ENCODE results near the gene PUM1.
"Not testable (repeated sequence)": the region's sequence is repeated elsewhere in the genome, so short reads cannot be mapped to it uniquely, and the experiment has no call there.

PUM1 gene

DNA sequence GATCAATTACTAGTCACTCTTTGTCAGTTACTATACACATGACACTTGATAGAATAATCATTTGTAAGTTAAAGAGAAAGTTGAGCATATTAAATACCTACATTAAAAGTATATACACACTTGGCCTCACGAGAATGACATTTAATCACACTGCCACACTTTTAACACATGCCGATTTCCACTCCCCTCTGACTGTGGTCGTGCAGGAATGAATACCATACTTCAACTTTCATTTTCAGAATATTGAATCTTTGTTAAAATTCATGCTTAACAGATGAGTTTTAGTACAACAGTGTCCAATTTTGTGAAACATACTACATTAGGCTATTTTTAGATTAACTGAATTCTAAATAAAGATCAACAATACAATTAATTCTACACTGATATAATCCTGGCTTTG, 78.8 kb downstream of the PUM1 start:
- H3K4me3 ChIP-seq (ENCODE audit: low read length), result no peak overlapping the region
- H3K4me1 ChIP-seq (ENCODE audit: insufficient read depth, low read length), result peaks cover 6% of the 10 kb centered on the region
- no peaks in the 10 kb centered on the region for H3K9me3 ChIP-seq (ENCODE audit: insufficient read depth, low read depth, low read length)
- WGBS, result 85% methylated on average over 3 of the region's 3 CpGs
- no peak overlapping the region for H3K27ac ChIP-seq (ENCODE audit: low read depth, low read length)
- no peaks in the 10 kb centered on the region for H3K27me3 ChIP-seq (ENCODE audit: insufficient read depth, low read length)
- peaks cover 64% of the 10 kb centered on the region for H3K36me3 ChIP-seq (ENCODE audit: insufficient read depth, low read length)
- no peak overlapping the region for H3K9ac ChIP-seq (ENCODE audit: low read depth, low read length)

DNA sequence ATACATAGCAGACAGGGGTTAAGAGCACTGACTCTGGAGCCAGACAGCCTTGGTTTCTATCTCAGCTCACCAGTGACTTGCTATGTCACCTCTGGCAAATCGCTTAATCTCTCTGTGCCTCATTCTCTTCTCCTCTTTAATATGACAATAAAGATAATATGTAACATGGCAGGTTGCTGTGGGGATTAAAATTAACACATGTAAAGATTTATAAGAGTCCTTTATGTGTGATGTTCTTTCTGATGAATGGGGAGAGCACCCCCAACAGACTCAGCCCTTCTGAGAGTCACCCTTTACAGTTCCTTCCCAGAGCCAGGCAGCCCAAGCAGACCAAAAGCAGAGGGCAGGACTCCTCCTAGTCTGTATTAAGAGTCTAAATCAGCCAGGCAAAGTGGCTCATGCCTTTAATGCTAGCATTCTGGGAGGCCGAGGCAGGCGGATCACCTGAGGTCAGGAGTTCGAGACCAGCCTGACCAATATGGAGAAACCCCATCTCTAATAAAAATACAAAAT, 80.5 kb downstream of the PUM1 start:
- peaks cover 6% of the 10 kb centered on the region for H3K4me1 ChIP-seq (ENCODE audit: insufficient read depth, low read length)
- 98% methylated on average over 4 of the region's 4 CpGs for WGBS
- H3K27me3 ChIP-seq (ENCODE audit: insufficient read depth, low read length), result no peaks in the 10 kb centered on the region
- peaks cover 64% of the 10 kb centered on the region for H3K36me3 ChIP-seq (ENCODE audit: insufficient read depth, low read length)
- no peak overlapping the region for H3K27ac ChIP-seq (ENCODE audit: low read depth, low read length)
- H3K9me3 ChIP-seq (ENCODE audit: insufficient read depth, low read depth, low read length), result no peaks in the 10 kb centered on the region
- H3K4me3 ChIP-seq (ENCODE audit: low read length), result no peak overlapping the region
- no peak overlapping the region for H3K9ac ChIP-seq (ENCODE audit: low read depth, low read length)

DNA sequence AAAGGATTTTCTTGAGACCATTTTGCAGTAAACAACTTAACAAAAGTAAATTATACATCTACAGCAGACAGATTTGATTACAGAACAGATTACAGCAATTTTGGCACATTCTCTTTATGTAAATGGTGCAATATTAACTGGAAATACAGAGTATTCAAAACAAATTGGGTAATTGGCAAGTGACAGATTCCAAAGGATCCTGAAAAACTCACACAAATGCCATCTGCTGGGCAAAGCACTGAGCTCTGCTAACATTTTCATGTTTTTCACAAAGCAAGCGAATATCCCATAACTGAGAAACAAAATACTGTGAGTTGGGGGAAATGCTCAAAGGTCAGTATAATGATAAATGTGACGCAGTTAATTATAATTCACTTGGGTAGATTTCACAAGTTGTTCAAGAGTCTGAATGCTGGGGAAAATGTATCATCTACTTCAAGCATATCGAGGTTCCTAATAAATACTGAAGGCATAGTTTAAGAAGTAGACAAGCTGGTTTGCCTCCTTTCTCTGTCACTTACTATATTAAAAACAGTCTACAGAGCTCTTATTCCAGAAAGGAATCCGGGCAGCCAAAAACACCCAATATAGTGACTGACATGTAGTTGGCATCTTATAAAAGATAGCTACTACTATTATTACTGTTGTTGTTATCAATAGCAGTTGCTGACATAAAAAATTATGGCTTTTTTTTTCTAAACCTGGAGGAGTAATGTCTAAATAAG, 81.2 kb downstream of the PUM1 start:
- Histone ChIP-seq H3K27me3 (ENCODE audit: insufficient read depth, low read length) (no peaks in the 10 kb centered on the region), H3K27ac (ENCODE audit: low read depth, low read length) (no peak overlapping the region), H3K4me1 (ENCODE audit: insufficient read depth, low read length) (peaks cover 6% of the 10 kb centered on the region), H3K4me3 (ENCODE audit: low read length) (no peak overlapping the region), H3K9ac (ENCODE audit: low read depth, low read length) (no peak overlapping the region), H3K36me3 (ENCODE audit: insufficient read depth, low read length) (peaks cover 65% of the 10 kb centered on the region), H3K9me3 (ENCODE audit: insufficient read depth, low read depth, low read length) (no peaks in the 10 kb centered on the region)
- 97% methylated on average over 3 of the region's 4 CpGs for WGBS

DNA sequence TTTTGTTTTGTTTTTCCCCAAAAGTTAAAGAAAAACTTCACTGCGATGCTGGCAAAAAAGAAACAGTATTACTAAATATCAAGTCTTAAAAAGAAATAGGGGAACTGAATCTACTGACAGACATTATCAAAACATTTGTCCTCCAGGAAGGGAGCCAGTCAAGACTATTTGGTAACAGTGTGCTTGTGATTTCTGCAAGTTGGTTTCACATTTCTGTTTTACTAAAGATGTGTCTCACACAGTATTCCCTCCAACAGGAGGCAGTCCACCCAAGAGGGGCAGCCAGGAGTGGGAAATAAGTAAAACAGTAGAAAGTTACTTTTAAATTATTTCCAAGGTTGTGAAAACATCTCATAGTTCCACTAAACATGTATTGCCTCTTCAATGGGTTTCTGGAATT, 82.6 kb downstream of the PUM1 start:
- Histone ChIP-seq H3K9ac (ENCODE audit: low read depth, low read length) (no peak overlapping the region), H3K4me3 (ENCODE audit: low read length) (no peak overlapping the region), H3K27ac (ENCODE audit: low read depth, low read length) (no peak overlapping the region), H3K27me3 (ENCODE audit: insufficient read depth, low read length) (no peaks in the 10 kb centered on the region), H3K4me1 (ENCODE audit: insufficient read depth, low read length) (no peaks in the 10 kb centered on the region; the same call in none of the 2 replicates), H3K36me3 (ENCODE audit: insufficient read depth, low read length) (peaks cover 68% of the 10 kb centered on the region), H3K9me3 (ENCODE audit: insufficient read depth, low read depth, low read length) (no peaks in the 10 kb centered on the region)
- no CpG with 5 or more reads among the region's 1 CpG for WGBS

DNA sequence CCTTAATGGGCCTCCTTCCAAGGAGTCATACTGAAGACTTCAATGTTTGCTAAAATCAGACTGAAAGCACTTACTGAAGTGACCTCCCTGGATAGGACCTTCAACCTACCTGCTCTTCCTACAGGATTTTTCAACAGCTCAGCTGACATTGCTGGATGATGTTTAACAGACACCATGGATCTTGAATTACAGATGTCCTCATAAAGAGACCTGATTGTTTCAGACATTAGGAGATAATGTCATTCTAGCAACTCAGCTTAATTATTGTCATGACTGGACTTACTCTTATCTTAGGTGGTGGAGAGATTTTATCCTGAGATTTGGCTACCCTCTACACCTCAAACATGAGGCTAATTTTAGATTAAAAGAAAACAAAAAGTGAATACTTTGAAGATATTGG, 83.1 kb downstream of the PUM1 start:
- Histone ChIP-seq H3K36me3 (ENCODE audit: insufficient read depth, low read length) (peaks cover 68% of the 10 kb centered on the region), H3K4me3 (ENCODE audit: low read length) (no peak overlapping the region)

DNA sequence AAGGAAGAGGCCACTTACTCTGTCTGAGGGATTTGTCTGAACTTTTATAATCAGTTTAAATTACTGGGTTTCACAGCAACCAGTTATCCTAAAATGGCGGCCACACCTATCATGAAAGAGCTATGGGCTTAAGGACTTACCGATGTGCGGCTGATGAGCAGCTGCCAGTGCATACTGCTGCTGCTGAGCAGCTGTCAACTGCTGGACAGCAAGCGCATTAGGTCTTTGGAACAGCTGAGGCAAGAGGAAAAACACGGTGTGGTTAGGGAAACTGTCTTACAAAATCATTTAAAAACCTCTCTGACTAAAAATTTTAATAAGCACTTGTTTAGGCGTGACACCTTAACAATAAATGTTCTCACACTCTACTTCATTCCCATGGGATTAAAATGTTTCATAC, 84.3 kb downstream of the PUM1 start:
- WGBS, result 95% methylated on average over 6 of the region's 6 CpGs

More for the DNA sequence above, 83.1 kb downstream of the PUM1 start:
- Histone ChIP-seq H3K9me3 (ENCODE audit: insufficient read depth, low read depth, low read length) (no peaks in the 10 kb centered on the region), H3K27me3 (ENCODE audit: insufficient read depth, low read length) (no peaks in the 10 kb centered on the region), H3K9ac (ENCODE audit: low read depth, low read length) (no peak overlapping the region), H3K27ac (ENCODE audit: low read depth, low read length) (no peak overlapping the region), H3K4me1 (ENCODE audit: insufficient read depth, low read length) (no peaks in the 10 kb centered on the region; the same call in 1 of the 2 replicates)

DNA sequence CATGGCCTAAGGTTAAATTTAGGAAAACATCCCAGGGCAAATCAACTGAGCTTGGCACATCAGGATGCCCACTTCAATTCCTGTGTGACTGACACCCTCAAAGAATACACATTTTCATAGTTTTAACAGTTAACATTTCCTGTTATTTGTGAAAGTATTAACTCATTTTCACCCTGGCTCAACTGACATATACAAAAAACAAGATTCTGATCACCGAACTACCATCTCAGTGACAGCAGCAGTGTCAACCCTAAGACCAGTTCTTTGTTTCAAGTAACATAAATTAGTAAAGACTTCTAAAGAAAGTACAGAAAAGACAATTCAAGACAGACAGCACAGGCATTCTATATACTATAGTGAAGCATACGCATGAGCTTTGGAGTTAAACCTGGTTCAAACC, 88.0 kb downstream of the PUM1 start:
- no peak overlapping the region for H3K4me3 ChIP-seq (ENCODE audit: low read length)
- H3K27me3 ChIP-seq (ENCODE audit: insufficient read depth, low read length), result no peaks in the 10 kb centered on the region
- H3K36me3 ChIP-seq (ENCODE audit: insufficient read depth, low read length), result peaks cover 93% of the 10 kb centered on the region
- H3K4me1 ChIP-seq (ENCODE audit: insufficient read depth, low read length), result no peaks in the 10 kb centered on the region
- H3K27ac ChIP-seq (ENCODE audit: low read depth, low read length), result no peak overlapping the region
- H3K9me3 ChIP-seq (ENCODE audit: insufficient read depth, low read depth, low read length), result no peaks in the 10 kb centered on the region
- 100% methylated on average over 2 of the region's 2 CpGs for WGBS
- no peak overlapping the region for H3K9ac ChIP-seq (ENCODE audit: low read depth, low read length)

More for the DNA sequence above, 84.3 kb downstream of the PUM1 start:
- Histone ChIP-seq H3K27ac (ENCODE audit: low read depth, low read length) (no peak overlapping the region), H3K9ac (ENCODE audit: low read depth, low read length) (no peak overlapping the region), H3K4me3 (ENCODE audit: low read length) (no peak overlapping the region), H3K4me1 (ENCODE audit: insufficient read depth, low read length) (no peaks in the 10 kb centered on the region), H3K27me3 (ENCODE audit: insufficient read depth, low read length) (no peaks in the 10 kb centered on the region), H3K9me3 (ENCODE audit: insufficient read depth, low read depth, low read length) (no peaks in the 10 kb centered on the region), H3K36me3 (ENCODE audit: insufficient read depth, low read length) (peaks cover 79% of the 10 kb centered on the region)

DNA sequence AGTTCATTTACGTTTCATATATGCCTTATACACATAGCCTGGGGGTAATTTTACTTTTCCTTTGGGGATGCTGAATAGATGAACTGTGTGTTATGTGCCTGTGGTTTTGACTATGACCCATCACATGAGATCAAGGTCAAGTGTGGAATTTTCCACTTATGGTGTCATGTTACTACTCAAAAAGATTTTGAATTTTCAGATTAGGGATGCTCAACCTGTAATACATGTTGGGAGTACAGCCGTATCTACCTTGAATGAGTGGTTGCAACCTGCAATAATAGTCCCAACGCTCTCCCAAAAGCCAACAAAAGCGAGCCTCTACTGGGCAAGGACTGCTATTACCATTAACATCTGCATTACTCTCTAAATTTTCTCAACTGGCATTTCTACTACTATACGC, 88.4 kb downstream of the PUM1 start:
- H3K9ac ChIP-seq (ENCODE audit: low read depth, low read length), result no peak overlapping the region
- no peaks in the 10 kb centered on the region for H3K4me1 ChIP-seq (ENCODE audit: insufficient read depth, low read length)
- peaks cover 89% of the 10 kb centered on the region for H3K36me3 ChIP-seq (ENCODE audit: insufficient read depth, low read length)
- H3K27ac ChIP-seq (ENCODE audit: low read depth, low read length), result no peak overlapping the region
- no peaks in the 10 kb centered on the region for H3K9me3 ChIP-seq (ENCODE audit: insufficient read depth, low read depth, low read length)
- H3K27me3 ChIP-seq (ENCODE audit: insufficient read depth, low read length), result no peaks in the 10 kb centered on the region
- 88% methylated on average over 5 of the region's 5 CpGs for WGBS
- no peak overlapping the region for H3K4me3 ChIP-seq (ENCODE audit: low read length)

DNA sequence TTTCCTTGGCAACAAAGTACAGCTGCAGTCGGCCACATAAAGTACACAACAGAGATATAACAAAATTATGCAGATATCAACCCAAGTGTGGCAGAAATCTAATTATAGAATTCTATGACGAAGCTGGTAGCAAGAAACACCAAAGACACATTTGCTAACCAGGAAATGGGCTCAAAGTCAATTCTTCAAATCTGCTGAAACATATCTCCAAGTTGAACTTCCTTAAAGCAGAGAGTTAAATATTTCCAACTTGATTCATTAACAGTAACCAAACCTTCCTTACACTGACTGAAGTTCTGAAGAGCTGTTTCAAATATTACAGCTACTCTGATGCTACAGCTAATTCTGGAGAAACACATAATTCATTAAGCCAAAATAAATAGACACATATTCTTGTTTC, 89.4 kb downstream of the PUM1 start:
- H3K27ac ChIP-seq (ENCODE audit: low read depth, low read length), result no peak overlapping the region
- H3K27me3 ChIP-seq (ENCODE audit: insufficient read depth, low read length), result no peaks in the 10 kb centered on the region
- no peaks in the 10 kb centered on the region for H3K9me3 ChIP-seq (ENCODE audit: insufficient read depth, low read depth, low read length)
- no peak overlapping the region for H3K4me3 ChIP-seq (ENCODE audit: low read length)
- H3K9ac ChIP-seq (ENCODE audit: low read depth, low read length), result no peak overlapping the region
- H3K4me1 ChIP-seq (ENCODE audit: insufficient read depth, low read length), result no peaks in the 10 kb centered on the region
- H3K36me3 ChIP-seq (ENCODE audit: insufficient read depth, low read length), result peaks cover 88% of the 10 kb centered on the region
- WGBS, result 100% methylated on average over 2 of the region's 2 CpGs

DNA sequence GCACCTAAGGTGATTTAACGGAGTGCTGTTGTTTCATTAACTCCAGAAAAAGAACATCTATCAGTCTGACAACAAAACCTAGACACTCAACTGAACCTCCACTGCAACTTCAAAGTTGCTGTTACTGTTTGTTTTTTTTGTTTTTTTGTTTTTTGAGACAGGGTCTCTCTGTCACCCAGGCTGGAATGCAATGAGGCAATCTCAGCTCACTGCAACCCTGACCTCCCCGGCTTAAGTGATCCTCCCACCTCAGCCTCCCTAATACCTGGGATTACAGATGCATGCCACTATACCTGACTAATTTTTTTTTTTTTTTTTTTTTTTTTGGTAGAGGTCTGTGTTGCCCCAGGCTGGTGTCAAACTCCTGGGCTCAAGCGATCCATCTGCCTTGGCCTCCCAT, 90.3 kb downstream of the PUM1 start:
- no peaks in the 10 kb centered on the region for H3K27me3 ChIP-seq (ENCODE audit: insufficient read depth, low read length)
- no peaks in the 10 kb centered on the region for H3K9me3 ChIP-seq (ENCODE audit: insufficient read depth, low read depth, low read length)
- no peak overlapping the region for H3K9ac ChIP-seq (ENCODE audit: low read depth, low read length)
- no peaks in the 10 kb centered on the region for H3K4me1 ChIP-seq (ENCODE audit: insufficient read depth, low read length)
- peaks cover 88% of the 10 kb centered on the region for H3K36me3 ChIP-seq (ENCODE audit: insufficient read depth, low read length)
- 96% methylated on average over 3 of the region's 3 CpGs for WGBS
- H3K27ac ChIP-seq (ENCODE audit: low read depth, low read length), result no peak overlapping the region
- no peak overlapping the region for H3K4me3 ChIP-seq (ENCODE audit: low read length)

DNA sequence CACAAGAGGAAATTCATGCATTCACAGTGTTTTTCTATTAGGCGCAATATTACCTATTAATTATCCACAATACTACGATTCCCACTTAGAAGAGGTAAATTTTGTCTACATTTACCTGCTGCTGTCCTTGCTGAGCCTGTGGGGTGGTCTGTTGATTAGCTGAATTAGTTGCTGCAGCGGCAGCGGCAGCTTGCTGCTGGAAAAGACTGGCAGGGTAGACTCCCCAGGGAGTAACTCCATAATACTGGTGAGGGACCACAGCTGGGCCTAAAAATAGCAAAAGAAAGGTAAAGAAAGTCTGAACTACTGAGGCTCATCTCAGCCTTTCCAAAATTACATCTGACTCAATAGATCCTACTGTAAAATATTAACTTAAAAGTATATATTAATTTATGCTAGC, 91.0 kb downstream of the PUM1 start:
- Histone ChIP-seq H3K9me3 (ENCODE audit: insufficient read depth, low read depth, low read length) (no peaks in the 10 kb centered on the region), H3K9ac (ENCODE audit: low read depth, low read length) (no peak overlapping the region), H3K27me3 (ENCODE audit: insufficient read depth, low read length) (no peaks in the 10 kb centered on the region), H3K4me3 (ENCODE audit: low read length) (no peak overlapping the region), H3K4me1 (ENCODE audit: insufficient read depth, low read length) (no peaks in the 10 kb centered on the region), H3K27ac (ENCODE audit: low read depth, low read length) (no peak overlapping the region), H3K36me3 (ENCODE audit: insufficient read depth, low read length) (peaks cover 87% of the 10 kb centered on the region)
- 82% methylated on average over 3 of the region's 4 CpGs for WGBS

DNA sequence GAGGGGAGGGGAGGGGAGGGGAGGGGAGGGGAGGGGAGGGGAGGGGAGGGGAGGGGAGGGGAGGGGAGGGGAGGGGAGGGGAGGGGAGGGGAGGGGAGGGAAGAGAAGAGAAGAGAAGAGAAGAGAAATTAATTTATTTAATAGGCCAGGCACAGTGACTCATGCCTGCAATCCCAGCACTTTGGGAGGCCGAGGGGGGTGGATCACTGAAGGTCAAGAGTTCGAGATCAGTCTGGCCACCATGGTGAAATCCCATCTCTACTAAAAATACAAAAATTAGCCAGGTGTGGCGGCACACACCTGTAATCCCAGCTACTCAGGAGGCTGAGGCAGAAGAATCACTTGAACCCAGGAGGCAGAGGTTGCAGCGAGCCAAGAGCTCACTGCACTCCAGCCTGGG, 93.2 kb downstream of the PUM1 start:
- 96% methylated on average over 4 of the region's 4 CpGs for WGBS
- not testable (repeated sequence) for H3K4me1 ChIP-seq (ENCODE audit: insufficient read depth, low read length); H3K27ac ChIP-seq (ENCODE audit: low read depth, low read length); H3K9ac ChIP-seq (ENCODE audit: low read depth, low read length); H3K27me3 ChIP-seq (ENCODE audit: insufficient read depth, low read length); H3K4me3 ChIP-seq (ENCODE audit: low read length); H3K9me3 ChIP-seq (ENCODE audit: insufficient read depth, low read depth, low read length)
- peaks cover 87% of the 10 kb centered on the region for H3K36me3 ChIP-seq (ENCODE audit: insufficient read depth, low read length)
